Measurements from ENCODE around the gene MAT2A. TPM values are rescaled to one million over a fixed set of nuclear protein-coding genes. Genes with fewer than 3 reads are reported as not detected.
A peak's percentile ranks its signal among the peaks of the same experiment; 100 is the strongest.

MAT2A gene
- total RNA-seq (100 to 1,000 TPM in 8 of 10 donors, 10 to 100 TPM in 2; 94.5 to 460 (median 129) TPM), polyA plus RNA-seq (10 to 100 TPM; 81.7 to 93.4 TPM)
- long read RNA-seq, donor 1, transcript MAT2A-201 (9 exons, 2,819 nt), result major isoform, 40 of 82 reads
- long read RNA-seq, donor 1, partial matches to known transcripts, result 17 of 82 reads
- long read RNA-seq, donor 1, other reads (novel, unspliced or antisense), result 24 of 82 reads
- long read RNA-seq, donor 2, transcript MAT2A-201 (9 exons, 2,819 nt), result major isoform, 50 of 108 reads
- long read RNA-seq, donor 2, partial matches to known transcripts, result 51 of 108 reads
- long read RNA-seq, donor 2, other reads (novel, unspliced or antisense), result 7 of 108 reads
- long read RNA-seq, donor 3, transcript MAT2A-201 (9 exons, 2,819 nt), result major isoform, 475 of 792 reads
- long read RNA-seq, donor 3, partial matches to known transcripts, result 200 of 792 reads
- long read RNA-seq, donor 3, other reads (novel, unspliced or antisense), result 116 of 792 reads

- no peaks in the 10 kb centered on the region for H3K27me3 ChIP-seq
- H3K27ac ChIP-seq, result peak within 1 kb of the TSS; percentile 97 to 100 (median 100)
- peaks cover 0 to 34% (median 22%) of the 10 kb centered on the region in 9 donors for H3K36me3 ChIP-seq
- H3K9me3 ChIP-seq, result no peaks in the 10 kb centered on the region
- peak within 1 kb of the TSS; percentile 59 to 97 (median 94) for H3K4me3 ChIP-seq
- 0 to 1% methylated on average over 92 of the region's 92 CpGs for WGBS, 2 donors
- TF ChIP-seq, protein P1, sequence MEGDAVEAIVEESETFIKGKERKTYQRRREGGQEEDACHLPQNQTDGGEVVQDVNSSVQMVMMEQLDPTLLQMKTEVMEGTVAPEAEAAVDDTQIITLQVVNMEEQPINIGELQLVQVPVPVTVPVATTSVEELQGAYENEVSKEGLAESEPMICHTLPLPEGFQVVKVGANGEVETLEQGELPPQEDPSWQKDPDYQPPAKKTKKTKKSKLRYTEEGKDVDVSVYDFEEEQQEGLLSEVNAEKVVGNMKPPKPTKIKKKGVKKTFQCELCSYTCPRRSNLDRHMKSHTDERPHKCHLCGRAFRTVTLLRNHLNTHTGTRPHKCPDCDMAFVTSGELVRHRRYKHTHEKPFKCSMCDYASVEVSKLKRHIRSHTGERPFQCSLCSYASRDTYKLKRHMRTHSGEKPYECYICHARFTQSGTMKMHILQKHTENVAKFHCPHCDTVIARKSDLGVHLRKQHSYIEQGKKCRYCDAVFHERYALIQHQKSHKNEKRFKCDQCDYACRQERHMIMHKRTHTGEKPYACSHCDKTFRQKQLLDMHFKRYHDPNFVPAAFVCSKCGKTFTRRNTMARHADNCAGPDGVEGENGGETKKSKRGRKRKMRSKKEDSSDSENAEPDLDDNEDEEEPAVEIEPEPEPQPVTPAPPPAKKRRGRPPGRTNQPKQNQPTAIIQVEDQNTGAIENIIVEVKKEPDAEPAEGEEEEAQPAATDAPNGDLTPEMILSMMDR (IDR thresholded peaks at IDR 0.05), result peak; percentile 63 to 86 (median 80)
- intact Hi-C loops (cut with DNase I), result loop anchor here in 8 of 10 donors (1.0 to 5.0 kb wide), 8 partner anchors 36 to 181 kb away; no protein-coding TSS in a partner anchor
- DNase-seq (peak; percentile 95 to 96), ATAC-seq (peak; percentile 88 to 94 (median 94))
- H3K4me1 ChIP-seq, result peaks cover 16 to 59% (median 50%) of the 10 kb centered on the region in 9 donors
These were observed at the start of gene MAT2A for GRCh38 chr2:85538507-85539360. Gene MAT2A, plus strand, starts transcription at chr2:85539168. Its CDS starts 120 bp downstream, at chr2:85539288.

GRCh38 chr2:85490861-85491755, 47.9 kb upstream of the MAT2A start:
- no peak for DNase-seq
- Histone ChIP-seq H3K27me3 (no peaks in the 10 kb centered on the region), H3K27ac (no peak overlapping the region), H3K4me3 (no peak overlapping the region), H3K36me3 (no peaks in the 10 kb centered on the region), H3K4me1 (no peaks in the 10 kb centered on the region), H3K9me3 (peaks cover 0 to 14% (median 0%) of the 10 kb centered on the region in 11 donors)
- peak in 1 of 8 donors; percentile 67 for ATAC-seq
- 89 to 90% methylated on average over 3 of the region's 3 CpGs for WGBS, 2 donors
- TF ChIP-seq, protein P1 (IDR thresholded peaks at IDR 0.05), result no peak
- intact Hi-C loops (cut with DNase I), result no loop called here

DNA sequence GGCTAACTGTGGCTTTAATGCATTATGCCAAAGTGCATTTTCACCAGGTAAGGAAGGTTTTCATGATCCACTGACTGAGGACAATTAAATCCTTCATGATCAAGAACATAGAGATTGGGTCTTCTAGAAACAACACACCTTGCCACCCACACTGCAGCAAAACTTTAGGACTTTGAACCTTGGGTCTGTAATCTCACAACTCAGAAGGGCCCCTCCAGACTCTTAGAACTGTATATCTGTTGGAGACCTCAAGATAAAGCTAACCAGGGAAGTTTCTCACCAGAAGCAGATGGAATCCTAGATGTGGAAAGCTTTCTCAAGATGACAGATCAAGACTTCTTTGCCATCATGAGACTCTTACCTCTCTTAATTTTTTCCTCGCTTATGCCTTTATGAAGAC, 42.5 kb upstream of the MAT2A start:
- H3K4me3 ChIP-seq, result no peak overlapping the region
- TF ChIP-seq, protein P1 (IDR thresholded peaks at IDR 0.05), result no peak
- H3K27me3 ChIP-seq, result no peaks in the 10 kb centered on the region
- intact Hi-C loops (cut with DNase I), result loop anchor here in 1 of 10 donors (5.0 kb wide), 1 partner anchor 49 kb away; no protein-coding TSS in a partner anchor
- ATAC-seq (no peak), DNase-seq (no peak)
- peaks cover 0 to 38% (median 23%) of the 10 kb centered on the region in 9 donors for H3K4me1 ChIP-seq
- H3K36me3 ChIP-seq, result no peaks in the 10 kb centered on the region
- H3K27ac ChIP-seq, result no peak overlapping the region
- WGBS, 2 donors, result 100% methylated on average over 1 of the region's 1 CpG
- H3K9me3 ChIP-seq, result no peaks in the 10 kb centered on the region
